Breast epithelium (tissue), 4 donors: ENCODE data around the gene PRKCE. TPM values are rescaled to one million over a fixed set of nuclear protein-coding genes. Genes with fewer than 3 reads are reported as not detected.

Experiments used
- DNase-seq, 2 donors: peaks; one replicate each; pipeline ENCODE4 v3.0.0-alpha.2; 2019; ENCODE audit warnings: low spot score in 2 of 2
- H3K27ac ChIP-seq, 2 donors: fragments of 200-600 bp; sonication (generic) in 1 of 2; one replicate each; pipeline ENCODE4 v1.5.1; 2016 to 2019; ENCODE audit warnings: mild to moderate bottlenecking in 1 of 2
- H3K27me3 ChIP-seq, 2 donors: fragments of 200-600 bp; sonication (generic) in 1 of 2; one replicate each; pipeline versions ENCODE4 v1.5.1 to v1.6.0; 2017 to 2019; ENCODE audit warnings: control low read depth in 1 of 2, mild to moderate bottlenecking in 1 of 2
- H3K36me3 ChIP-seq: fragments of 200-600 bp; one replicate; pipeline ENCODE4 v1.5.1; 2019
- H3K4me1 ChIP-seq, 2 donors: fragments of 200-600 bp; sonication (generic); one replicate each; pipeline ENCODE4 v1.5.1; 2016 to 2019; ENCODE audit warnings: control low read depth in 1 of 2
- H3K4me3 ChIP-seq, 3 donors: fragments of 200-600 bp; sonication (generic); 1 replicate in 2 of 3; 2 replicates in 1 of 3; pipeline ENCODE4 v1.5.1; 2016 to 2019; ENCODE audit warnings: mild to moderate bottlenecking in 3 of 3, moderate library complexity in 2 of 3
- H3K9me3 ChIP-seq, 2 donors: fragments of 200-600 bp; sonication (generic) in 1 of 2; one replicate each; pipeline ENCODE4 v1.5.1; 2016 to 2019; ENCODE audit warnings: control low read depth in 1 of 2
- POLR2A ChIP-seq: fragments of 450-650 bp; IDR thresholded peaks from one replicate; pipeline ENCODE4 v1.6.1; 2016; ENCODE audit warnings: antibody characterized with exemption, mild to moderate bottlenecking, moderate library complexity
- POLR2AphosphoS5 ChIP-seq, 3 donors: sonication (generic); formaldehyde crosslinking; IDR thresholded peaks; one replicate each; pipeline ENCODE4 v1.6.1; 2017; ENCODE audit warnings: antibody characterized with exemption in 3 of 3
- intact Hi-C: fragments of 100-400 bp; cut with DNase I; formaldehyde crosslinking; loops from one replicate; pipeline ENCODE4 v1.15.1; 2023; ENCODE audit warnings: low total_unique reads
- total RNA-seq, 3 donors: library from RNA; depleted of rRNA; stranded (reverse); fragments of >200 nt; gene quantifications; one replicate each; pipeline ENCODE4 v1.1.0, GENCODE V29; 2016
- TF ChIP-seq, protein P1 (sequence below), 3 donors: fragments of 450-650 bp; IDR thresholded peaks; one replicate each; pipeline ENCODE4 v1.5.1; 2016 to 2017; ENCODE audit warnings: antibody characterized with exemption in 3 of 3, mild to moderate bottlenecking in 3 of 3, moderate library complexity in 3 of 3

The PRKCE gene
- total RNA-seq, 3 donors from 2014 or later, result 20.6 to 34.0 (median 23.6) TPM

DNA sequence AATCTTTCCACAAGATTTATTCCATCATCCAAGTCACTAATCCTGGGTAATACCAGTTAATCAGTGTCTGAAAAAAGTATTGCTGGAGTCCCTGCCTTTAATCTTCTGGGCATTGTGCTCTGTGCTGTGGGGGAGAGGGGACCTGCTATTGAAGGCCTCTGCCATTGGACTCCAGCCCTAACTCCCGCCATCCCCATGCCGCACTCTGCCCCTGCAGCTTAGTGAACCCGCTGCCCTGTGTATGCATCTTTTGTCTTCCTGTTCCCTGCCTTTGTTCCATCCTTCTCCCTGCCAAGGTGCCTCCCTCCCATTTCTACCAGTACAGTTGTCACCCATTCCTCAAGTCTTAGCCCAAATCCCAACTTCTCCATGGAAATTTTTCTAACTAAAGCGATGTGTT, 532.0 kb downstream of the PRKCE start:
- Histone ChIP-seq H3K4me3 (no peak overlapping the region), H3K27ac (no peak overlapping the region), H3K36me3 (no peaks in the 10 kb centered on the region), H3K9me3 (no peaks in the 10 kb centered on the region), H3K4me1 (peaks cover 5 to 6% of the 10 kb centered on the region in 2 donors), H3K27me3 (no peaks in the 10 kb centered on the region)
- intact Hi-C loops, result no loop called here
- DNase-seq, result no peak
- no peak for TF ChIP-seq POLR2A
- TF ChIP-seq, protein P1, sequence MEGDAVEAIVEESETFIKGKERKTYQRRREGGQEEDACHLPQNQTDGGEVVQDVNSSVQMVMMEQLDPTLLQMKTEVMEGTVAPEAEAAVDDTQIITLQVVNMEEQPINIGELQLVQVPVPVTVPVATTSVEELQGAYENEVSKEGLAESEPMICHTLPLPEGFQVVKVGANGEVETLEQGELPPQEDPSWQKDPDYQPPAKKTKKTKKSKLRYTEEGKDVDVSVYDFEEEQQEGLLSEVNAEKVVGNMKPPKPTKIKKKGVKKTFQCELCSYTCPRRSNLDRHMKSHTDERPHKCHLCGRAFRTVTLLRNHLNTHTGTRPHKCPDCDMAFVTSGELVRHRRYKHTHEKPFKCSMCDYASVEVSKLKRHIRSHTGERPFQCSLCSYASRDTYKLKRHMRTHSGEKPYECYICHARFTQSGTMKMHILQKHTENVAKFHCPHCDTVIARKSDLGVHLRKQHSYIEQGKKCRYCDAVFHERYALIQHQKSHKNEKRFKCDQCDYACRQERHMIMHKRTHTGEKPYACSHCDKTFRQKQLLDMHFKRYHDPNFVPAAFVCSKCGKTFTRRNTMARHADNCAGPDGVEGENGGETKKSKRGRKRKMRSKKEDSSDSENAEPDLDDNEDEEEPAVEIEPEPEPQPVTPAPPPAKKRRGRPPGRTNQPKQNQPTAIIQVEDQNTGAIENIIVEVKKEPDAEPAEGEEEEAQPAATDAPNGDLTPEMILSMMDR (IDR thresholded peaks at IDR 0.05), result no peak
- no peak for TF ChIP-seq POLR2AphosphoS5 (IDR thresholded peaks at IDR 0.05)

DNA sequence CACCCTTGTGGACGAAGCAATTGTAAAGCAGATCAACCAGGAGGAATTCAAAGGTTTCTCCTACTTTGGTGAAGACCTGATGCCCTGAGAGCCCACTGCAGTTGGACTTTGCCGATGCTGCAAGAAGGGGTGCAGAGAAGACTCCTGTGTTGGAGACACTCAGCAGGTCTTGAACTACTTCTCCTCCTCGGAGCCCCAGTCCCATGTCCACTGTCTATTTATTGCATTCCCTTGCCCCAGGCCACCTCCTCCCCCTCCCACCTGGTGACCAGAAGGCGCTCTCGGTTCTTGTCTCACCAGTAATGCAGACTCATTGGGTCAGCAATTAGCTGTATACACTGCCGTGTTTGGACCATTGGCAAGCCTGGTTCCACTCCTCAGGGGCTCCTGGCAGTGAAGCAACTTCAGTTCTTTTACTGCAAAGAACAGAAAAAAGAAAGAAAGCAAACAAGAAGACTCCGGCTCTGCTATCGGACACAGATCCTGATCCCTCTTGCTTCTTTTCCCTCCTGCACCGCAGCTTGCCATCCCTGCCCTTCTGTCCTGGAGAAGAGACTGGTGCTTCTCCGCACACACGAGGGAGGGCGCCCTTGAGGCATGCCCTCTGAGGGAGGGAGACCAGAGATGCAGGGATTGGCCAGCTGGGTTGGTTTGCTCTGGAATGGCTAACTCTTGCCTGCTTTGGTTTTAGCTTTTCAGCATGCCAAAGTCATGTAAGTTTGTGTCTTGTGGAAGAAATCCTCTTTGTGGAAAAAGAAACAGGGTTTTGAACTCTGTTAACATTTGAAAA, 533.5 kb downstream of the PRKCE start:
- H3K27me3 ChIP-seq, result no peaks in the 10 kb centered on the region
- TF ChIP-seq POLR2A (no peak), POLR2AphosphoS5 (IDR thresholded peaks at IDR 0.05) (no peak)
- TF ChIP-seq, protein P1 (IDR thresholded peaks at IDR 0.05), result no peak
- no peak overlapping the region for H3K4me3 ChIP-seq
- H3K27ac ChIP-seq, result no peak overlapping the region
- H3K9me3 ChIP-seq, result no peaks in the 10 kb centered on the region
- DNase-seq, result no peak
- no peaks in the 10 kb centered on the region for H3K4me1 ChIP-seq
- intact Hi-C loops, result loop anchor here (5.0 kb wide), 1 partner anchor 1133 kb away; no protein-coding TSS in a partner anchor
- no peaks in the 10 kb centered on the region for H3K36me3 ChIP-seq

DNA sequence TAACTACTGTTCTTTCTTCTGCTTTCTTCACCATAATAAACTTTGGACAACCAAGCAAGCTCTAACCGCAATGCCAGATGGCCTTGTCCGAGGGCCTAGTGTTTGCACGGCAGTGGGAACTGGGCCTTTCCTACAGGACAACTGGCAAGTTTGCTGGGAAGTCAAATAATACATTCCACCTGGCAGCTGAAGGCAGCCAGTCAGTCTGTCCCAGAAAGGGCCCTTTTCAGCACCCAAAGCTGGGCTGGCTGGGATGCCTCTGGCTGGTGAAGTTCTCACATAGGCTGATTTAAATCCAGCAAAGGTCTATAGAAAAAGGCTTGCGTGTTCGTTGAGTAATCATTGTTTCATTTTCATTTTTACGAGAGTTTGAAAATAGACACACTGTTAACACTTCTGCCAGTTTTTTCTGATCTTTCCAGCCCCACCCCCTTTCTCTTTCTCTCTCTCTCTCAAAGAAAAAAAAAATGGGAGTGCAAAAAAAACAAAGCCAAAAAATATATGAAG, 535.7 kb downstream of the PRKCE start:
- no peak for DNase-seq
- H3K4me3 ChIP-seq, result peak overlapping the region; percentile 0 to 59 (median 20)
- H3K9me3 ChIP-seq, result no peaks in the 10 kb centered on the region
- TF ChIP-seq, protein P1 (IDR thresholded peaks at IDR 0.05), result no peak
- TF ChIP-seq POLR2AphosphoS5 (IDR thresholded peaks at IDR 0.05) (peak in 2 of 3 donors; percentile 15 to 51), POLR2A (no peak)
- no peaks in the 10 kb centered on the region for H3K27me3 ChIP-seq
- no peaks in the 10 kb centered on the region for H3K36me3 ChIP-seq
- intact Hi-C loops, result loop anchor here (5.0 kb wide), 1 partner anchor 1135 kb away; no protein-coding TSS in a partner anchor
- H3K4me1 ChIP-seq, result no peaks in the 10 kb centered on the region
- H3K27ac ChIP-seq, result peak overlapping the region; percentile 54 to 83

DNA sequence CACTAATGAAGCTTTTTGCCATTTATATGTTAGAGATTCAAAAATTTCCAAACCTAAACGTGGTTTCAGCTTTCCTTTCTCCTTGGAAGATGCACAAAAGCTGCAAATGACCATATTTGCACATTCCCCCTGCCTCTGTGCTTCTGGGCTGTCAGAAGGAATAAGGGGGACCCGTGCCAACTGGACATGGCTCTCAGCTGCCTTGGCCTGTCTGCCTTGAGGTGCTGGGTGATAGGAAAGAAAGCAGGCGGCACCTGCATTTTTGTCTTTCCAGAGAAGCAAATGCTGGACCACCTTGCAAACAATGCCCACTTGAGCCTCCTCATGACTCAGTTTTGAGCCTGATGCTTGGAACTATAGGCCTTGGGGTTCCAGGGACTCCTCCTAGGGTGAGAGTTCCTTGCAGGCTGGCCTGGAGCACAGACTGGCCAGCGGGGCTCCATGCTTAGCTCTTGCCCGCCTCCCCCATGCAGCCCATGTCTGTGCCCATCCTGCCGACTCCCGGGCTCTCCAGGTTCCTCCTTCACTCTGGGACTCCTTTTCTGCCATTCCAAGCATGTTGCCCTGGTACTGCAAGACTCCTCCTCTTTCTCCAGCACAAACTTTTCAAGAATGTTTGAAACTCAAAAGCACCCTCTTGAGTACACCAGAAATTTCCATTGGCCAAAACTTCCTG, 536.7 kb downstream of the PRKCE start:
- no peaks in the 10 kb centered on the region for H3K27me3 ChIP-seq
- no peak for TF ChIP-seq POLR2A
- TF ChIP-seq, protein P1 (IDR thresholded peaks at IDR 0.05), result no peak
- TF ChIP-seq POLR2AphosphoS5 (IDR thresholded peaks at IDR 0.05), result no peak
- no peak for DNase-seq
- intact Hi-C loops, result loop anchor here (5.0 kb wide), 1 partner anchor 1136 kb away; no protein-coding TSS in a partner anchor
- no peaks in the 10 kb centered on the region for H3K4me1 ChIP-seq
- H3K4me3 ChIP-seq, result no peak overlapping the region
- peak overlapping the region in 1 of 2 donors; percentile 38 for H3K27ac ChIP-seq
- H3K36me3 ChIP-seq, result no peaks in the 10 kb centered on the region
- no peaks in the 10 kb centered on the region for H3K9me3 ChIP-seq

DNA sequence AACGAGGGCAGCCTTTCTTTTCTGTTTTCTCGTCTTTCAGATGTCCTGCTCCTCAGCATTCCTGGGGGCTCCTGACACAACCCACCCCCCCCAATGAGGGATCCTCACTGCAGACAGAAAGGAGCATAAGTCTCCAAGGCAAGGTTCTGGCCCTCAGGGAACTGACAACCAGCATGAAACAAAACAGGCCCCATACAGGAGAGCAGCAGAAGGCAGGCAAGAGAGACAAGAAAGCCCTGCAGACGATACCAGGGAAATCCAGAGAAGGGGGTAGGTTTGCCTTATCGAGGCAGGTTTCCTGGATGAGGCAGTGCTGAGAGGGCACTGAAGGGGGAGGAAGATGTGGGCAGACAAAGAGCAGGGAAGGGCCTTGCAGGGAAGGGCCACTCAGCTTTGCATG, 541.9 kb downstream of the PRKCE start:
- no peaks in the 10 kb centered on the region for H3K9me3 ChIP-seq

More for the DNA sequence above, 541.9 kb downstream of the PRKCE start:
- H3K4me3 ChIP-seq, result no peak overlapping the region
- DNase-seq, result no peak
- H3K27me3 ChIP-seq, result no peaks in the 10 kb centered on the region
- no peak for TF ChIP-seq POLR2A
- TF ChIP-seq, protein P1 (IDR thresholded peaks at IDR 0.05), result no peak
- no peak for TF ChIP-seq POLR2AphosphoS5 (IDR thresholded peaks at IDR 0.05)
- no peak overlapping the region for H3K27ac ChIP-seq
- no peaks in the 10 kb centered on the region for H3K36me3 ChIP-seq
- intact Hi-C loops, result no loop called here
- H3K4me1 ChIP-seq, result no peaks in the 10 kb centered on the region
